ENCODE measurements around the gene NRXN3.
A peak's percentile ranks its signal among the peaks of the same experiment; 100 is the strongest.

The NRXN3 gene

GRCh38 chr14:78586681-78587080, 416.5 kb downstream of the NRXN3 start:
- no peak for DNase-seq (ENCODE audit: low read depth)

- no peak for DNase-seq (ENCODE audit: low read depth)
Measured at GRCh38 chr14:78588906-78589305, 418.7 kb downstream of the NRXN3 start.

- DNase-seq (ENCODE audit: low read depth) = no peak
Measured at GRCh38 chr14:78592616-78593219, 422.5 kb downstream of the NRXN3 start.

GRCh38 chr14:78593949-78594348, 423.8 kb downstream of the NRXN3 start:
- no peak for DNase-seq (ENCODE audit: low read depth)

GRCh38 chr14:78595797-78596196, 425.6 kb downstream of the NRXN3 start:
- DNase-seq (ENCODE audit: low read depth) = no peak

GRCh38 chr14:78598046-78598920, 428.1 kb downstream of the NRXN3 start:
- peak; percentile 52 for DNase-seq (ENCODE audit: low read depth)

- DNase-seq (ENCODE audit: low read depth) = no peak
Measured at GRCh38 chr14:78605025-78605762, 435.0 kb downstream of the NRXN3 start.

- DNase-seq (ENCODE audit: low read depth) = peak; percentile 29
Measured at GRCh38 chr14:78605897-78606500, 435.8 kb downstream of the NRXN3 start.

- no peak for DNase-seq (ENCODE audit: low read depth)
Measured at GRCh38 chr14:78608998-78609787, 439.0 kb downstream of the NRXN3 start.

- no peak for DNase-seq (ENCODE audit: low read depth)
Measured at GRCh38 chr14:78610994-78611393, 440.8 kb downstream of the NRXN3 start.

- no peak for DNase-seq (ENCODE audit: low read depth)
Measured at GRCh38 chr14:78611796-78612571, 441.8 kb downstream of the NRXN3 start.

GRCh38 chr14:78612666-78613065, 442.5 kb downstream of the NRXN3 start:
- no peak for DNase-seq (ENCODE audit: low read depth)

GRCh38 chr14:78614593-78614992, 444.4 kb downstream of the NRXN3 start:
- DNase-seq (ENCODE audit: low read depth) = no peak

GRCh38 chr14:78617735-78618134, 447.6 kb downstream of the NRXN3 start:
- no peak for DNase-seq (ENCODE audit: low read depth)

GRCh38 chr14:78618368-78618767, 448.2 kb downstream of the NRXN3 start:
- DNase-seq (ENCODE audit: low read depth) = no peak

- DNase-seq (ENCODE audit: low read depth) = no peak
Measured at GRCh38 chr14:78627114-78627513, 456.9 kb downstream of the NRXN3 start.

- DNase-seq (ENCODE audit: low read depth) = no peak
Measured at GRCh38 chr14:78631551-78631950, 461.4 kb downstream of the NRXN3 start.

- DNase-seq (ENCODE audit: low read depth) = no peak
Measured at GRCh38 chr14:78633752-78634151, 463.6 kb downstream of the NRXN3 start.

- no peak for DNase-seq (ENCODE audit: low read depth)
Measured at GRCh38 chr14:78637489-78637888, 467.3 kb downstream of the NRXN3 start.

GRCh38 chr14:78637908-78638475, 467.8 kb downstream of the NRXN3 start:
- DNase-seq (ENCODE audit: low read depth) = no peak
